ENCODE results near the gene FMN1. TPM values are rescaled to one million over a fixed set of nuclear protein-coding genes. Genes with fewer than 3 reads are reported as not detected.
A peak's percentile ranks its signal among the peaks of the same experiment; 100 is the strongest.

FMN1 gene
- total and polyA plus RNA-seq, 12 donors = 0.22 to 5.5 (median 3.3) TPM

DNA sequence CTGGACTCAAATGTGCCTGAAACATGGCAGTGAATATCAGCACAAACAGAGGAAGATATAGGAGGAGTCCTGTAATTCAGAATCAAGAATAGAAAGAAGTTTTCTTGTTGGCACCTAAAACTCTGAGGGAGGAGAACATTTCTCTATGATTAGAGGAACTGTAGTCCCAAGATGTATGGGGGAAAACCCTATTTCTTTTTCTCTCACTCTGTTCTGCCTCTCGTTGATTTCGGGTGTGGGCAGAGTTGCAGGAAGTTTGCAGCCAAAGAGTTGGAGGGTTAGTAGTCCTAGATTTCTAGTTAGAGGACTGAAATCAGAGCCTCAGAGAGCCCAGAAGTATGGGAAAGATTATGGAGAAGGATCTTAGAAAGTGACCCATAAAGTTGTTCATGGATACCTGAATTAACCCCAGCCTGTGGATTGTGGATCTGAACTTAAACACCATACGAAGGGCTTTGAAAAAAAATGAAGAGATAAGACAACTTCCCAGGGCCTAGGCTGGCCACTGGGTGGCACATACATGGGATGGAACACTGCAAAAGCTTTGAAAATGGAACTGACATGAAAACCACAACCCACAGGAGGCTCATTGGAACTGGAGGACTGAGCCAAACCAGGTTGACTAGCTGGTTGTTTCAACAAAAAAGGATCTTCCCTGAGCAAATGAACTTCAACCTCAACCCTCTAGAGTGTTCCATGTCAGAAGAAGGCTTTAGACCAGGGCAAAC is 34.6 kb downstream of the FMN1 start:
- no peaks in the 10 kb centered on the region for H3K36me3 ChIP-seq
- WGBS, 2 donors = 67 to 73% methylated on average over 3 of the region's 3 CpGs
- intact Hi-C loops (cut with DNase I) = loop anchor here in 1 of 10 donors (10.0 kb wide), 1 partner anchor 65 kb away; no protein-coding TSS in a partner anchor
- TF ChIP-seq, protein P1, sequence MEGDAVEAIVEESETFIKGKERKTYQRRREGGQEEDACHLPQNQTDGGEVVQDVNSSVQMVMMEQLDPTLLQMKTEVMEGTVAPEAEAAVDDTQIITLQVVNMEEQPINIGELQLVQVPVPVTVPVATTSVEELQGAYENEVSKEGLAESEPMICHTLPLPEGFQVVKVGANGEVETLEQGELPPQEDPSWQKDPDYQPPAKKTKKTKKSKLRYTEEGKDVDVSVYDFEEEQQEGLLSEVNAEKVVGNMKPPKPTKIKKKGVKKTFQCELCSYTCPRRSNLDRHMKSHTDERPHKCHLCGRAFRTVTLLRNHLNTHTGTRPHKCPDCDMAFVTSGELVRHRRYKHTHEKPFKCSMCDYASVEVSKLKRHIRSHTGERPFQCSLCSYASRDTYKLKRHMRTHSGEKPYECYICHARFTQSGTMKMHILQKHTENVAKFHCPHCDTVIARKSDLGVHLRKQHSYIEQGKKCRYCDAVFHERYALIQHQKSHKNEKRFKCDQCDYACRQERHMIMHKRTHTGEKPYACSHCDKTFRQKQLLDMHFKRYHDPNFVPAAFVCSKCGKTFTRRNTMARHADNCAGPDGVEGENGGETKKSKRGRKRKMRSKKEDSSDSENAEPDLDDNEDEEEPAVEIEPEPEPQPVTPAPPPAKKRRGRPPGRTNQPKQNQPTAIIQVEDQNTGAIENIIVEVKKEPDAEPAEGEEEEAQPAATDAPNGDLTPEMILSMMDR (IDR thresholded peaks at IDR 0.05) = peak in 1 of 9 donors; percentile 11
- H3K4me1 ChIP-seq = peaks cover 0 to 40% (median 5%) of the 10 kb centered on the region in 9 donors
- peak in 3 of 8 donors; percentile 8 to 36 (median 23) for ATAC-seq
- no peak for DNase-seq
- H3K9me3 ChIP-seq = no peaks in the 10 kb centered on the region
- H3K4me3 ChIP-seq = no peak overlapping the region
- no peaks in the 10 kb centered on the region for H3K27me3 ChIP-seq
- H3K27ac ChIP-seq = peak overlapping the region in 6 of 10 donors; percentile 19 to 79 (median 71)

DNA sequence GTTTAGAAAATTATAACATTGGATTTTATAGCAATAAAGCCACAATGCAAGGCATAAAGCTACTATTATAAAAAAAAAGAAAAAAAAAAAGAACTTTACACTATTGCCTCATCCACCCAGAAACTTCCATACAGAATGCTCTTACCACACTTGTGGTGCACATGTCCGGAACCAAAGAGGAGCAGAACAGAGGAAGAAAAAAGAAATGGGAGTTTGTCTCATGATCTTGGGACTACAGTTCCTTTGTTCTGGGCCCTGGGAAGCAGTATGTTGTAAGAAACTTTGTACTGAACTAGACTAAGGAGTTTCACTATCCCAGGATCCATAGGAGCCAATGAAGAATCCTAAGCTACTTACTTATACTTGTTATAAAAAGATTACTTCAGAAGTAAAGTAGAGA is 36.1 kb downstream of the FMN1 start:
- Histone ChIP-seq H3K9me3 (no peaks in the 10 kb centered on the region), H3K36me3 (no peaks in the 10 kb centered on the region), H3K27ac (peak overlapping the region in 1 of 10 donors; percentile 8), H3K4me1 (peaks cover 0 to 47% (median 5%) of the 10 kb centered on the region in 9 donors), H3K4me3 (no peak overlapping the region), H3K27me3 (no peaks in the 10 kb centered on the region)
- 89 to 93% methylated on average over 1 of the region's 1 CpG for WGBS, 2 donors
- intact Hi-C loops (cut with DNase I) = no loop called here
- TF ChIP-seq, protein P1 (IDR thresholded peaks at IDR 0.05) = no peak
- DNase-seq (no peak), ATAC-seq (peak in 1 of 8 donors; percentile 33)

DNA sequence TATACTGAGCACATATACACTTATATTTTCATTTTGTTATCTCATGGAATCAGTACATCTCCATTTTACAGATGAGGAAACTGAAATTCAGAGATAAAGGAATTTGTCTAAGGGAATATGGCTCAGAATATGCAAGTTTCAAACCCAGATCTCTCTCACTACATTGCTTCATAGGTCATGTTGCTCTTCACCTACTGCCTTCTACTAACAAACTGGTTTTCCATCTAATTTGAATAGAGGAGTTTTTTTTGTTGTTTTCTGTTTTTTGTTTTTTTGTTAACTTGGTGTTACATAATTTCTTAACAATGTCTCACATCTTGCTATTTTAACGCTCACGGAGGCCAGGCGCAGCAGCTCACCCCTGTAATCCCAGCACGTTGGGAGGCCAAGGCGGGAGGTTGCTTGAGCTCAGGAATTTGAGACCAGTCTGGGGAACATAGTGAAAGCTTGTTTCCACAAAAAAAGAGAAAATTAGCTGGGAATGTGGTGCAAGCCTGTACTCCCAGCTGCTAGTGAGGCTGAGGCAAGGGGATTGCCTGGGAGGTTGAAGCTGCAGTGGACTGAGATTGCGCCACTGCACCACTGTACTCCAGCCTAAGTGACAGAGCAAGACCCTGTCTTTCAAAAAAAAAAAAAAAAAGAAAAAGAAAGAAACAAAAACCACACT is 37.0 kb downstream of the FMN1 start:
- 92 to 94% methylated on average over 6 of the region's 6 CpGs for WGBS, 2 donors
- peaks cover 0 to 51% (median 5%) of the 10 kb centered on the region in 9 donors for H3K4me1 ChIP-seq
- TF ChIP-seq, protein P1 (IDR thresholded peaks at IDR 0.05) = no peak
- H3K9me3 ChIP-seq = no peaks in the 10 kb centered on the region
- H3K27me3 ChIP-seq = no peaks in the 10 kb centered on the region
- H3K27ac ChIP-seq = no peak overlapping the region
- H3K4me3 ChIP-seq = no peak overlapping the region
- DNase-seq (no peak), ATAC-seq (no peak)
- intact Hi-C loops (cut with DNase I) = no loop called here
- no peaks in the 10 kb centered on the region for H3K36me3 ChIP-seq

DNA sequence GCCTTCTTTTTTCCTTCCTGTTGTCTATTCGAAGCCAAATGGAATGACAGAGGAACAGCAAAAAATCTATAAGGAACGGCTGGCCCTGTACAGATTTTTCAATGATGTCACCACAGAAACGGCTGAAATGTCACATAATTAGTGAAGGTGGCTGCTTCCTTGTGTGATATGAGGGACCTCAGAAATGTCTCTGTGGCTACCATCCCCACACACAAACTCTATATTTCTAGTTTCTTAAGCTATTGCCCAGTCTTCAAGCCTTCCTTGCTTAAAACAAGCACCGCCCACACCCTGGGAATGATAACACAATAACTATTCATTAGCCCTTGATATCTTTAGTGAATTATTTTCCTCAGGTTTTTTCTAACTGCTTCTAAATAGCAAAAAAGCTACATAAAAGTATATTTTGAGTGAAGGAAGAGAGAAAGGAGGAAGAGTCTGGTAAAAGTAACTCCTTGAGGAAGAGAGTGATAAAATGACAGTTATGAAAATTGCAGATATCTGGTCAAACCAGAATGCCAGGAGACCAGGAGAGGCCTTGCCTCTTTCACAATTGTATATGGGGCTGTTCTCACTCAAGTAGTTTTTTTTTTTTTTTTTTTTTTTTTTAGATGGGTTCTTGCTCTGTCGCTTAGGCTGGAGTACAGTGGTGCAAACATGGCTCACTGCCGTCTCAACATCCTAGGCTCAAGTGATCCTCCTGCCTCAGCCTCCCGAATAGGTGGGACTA is 38.7 kb downstream of the FMN1 start:
- peak overlapping the region in 1 of 10 donors; percentile 72 for H3K27ac ChIP-seq

More for the DNA sequence above, 38.7 kb downstream of the FMN1 start:
- ATAC-seq = no peak
- H3K36me3 ChIP-seq = no peaks in the 10 kb centered on the region
- DNase-seq = no peak
- TF ChIP-seq, protein P1 (IDR thresholded peaks at IDR 0.05) = no peak
- H3K27me3 ChIP-seq = no peaks in the 10 kb centered on the region
- no peak overlapping the region for H3K4me3 ChIP-seq
- peaks cover 0 to 56% (median 3%) of the 10 kb centered on the region in 9 donors for H3K4me1 ChIP-seq
- no peaks in the 10 kb centered on the region for H3K9me3 ChIP-seq
- WGBS, 2 donors = 74 to 80% methylated on average over 7 of the region's 7 CpGs
- intact Hi-C loops (cut with DNase I) = no loop called here
